ENCODE results near the gene C16orf95. TPM values are rescaled to one million over a fixed set of nuclear protein-coding genes. Genes with fewer than 3 reads are reported as not detected.

The C16orf95 gene
- total RNA-seq, 2 experiments from 2014 or later, result 11.5 to 13.6 TPM

DNA sequence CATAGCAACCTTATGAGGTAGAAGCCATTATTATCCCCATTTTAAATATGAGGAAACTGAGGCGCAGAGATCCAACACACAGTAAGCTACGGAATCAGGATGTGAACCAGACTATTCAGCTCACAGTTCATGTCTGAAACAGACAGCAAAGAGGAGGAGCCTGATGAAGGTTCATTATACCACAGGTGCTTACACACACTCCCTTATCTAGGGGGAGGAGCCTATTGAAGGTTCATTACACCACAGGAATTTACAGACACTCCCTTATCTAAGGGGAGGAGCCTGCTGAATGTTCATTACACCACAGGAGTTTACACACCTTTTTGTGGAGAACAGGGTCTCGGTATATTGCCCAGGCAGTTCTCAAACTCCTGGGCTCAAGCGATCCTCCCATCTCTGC, 21.9 kb downstream of the C16orf95 start:
- DNase-seq (no peak), ATAC-seq (peak; percentile 79)
- TF ChIP-seq CTCF (IDR thresholded peaks at IDR 0.05), result no peak
- ChIA-PET CTCF (no interaction called here), POLR2A (no interaction called here)
- Mint-ChIP-seq H3K4me1 (ENCODE audit: low read depth) (no peaks in the 10 kb centered on the region), H3K4me3 (no peak overlapping the region), H3K27ac (no peak overlapping the region), H3K36me3 (ENCODE audit: low read depth) (peaks cover 5% of the 10 kb centered on the region), H3K27me3 (no peaks in the 10 kb centered on the region), H3K9me3 (peaks cover 4% of the 10 kb centered on the region)
- intact Hi-C loops (cut with micrococcal nuclease), result no loop called here

GRCh38 chr16:87293990-87294389, 23.2 kb downstream of the C16orf95 start:
- intact Hi-C loops (cut with micrococcal nuclease), result no loop called here
- H3K4me3 Mint-ChIP-seq, result no peak overlapping the region
- DNase-seq (no peak), ATAC-seq (no peak)
- peaks cover 4% of the 10 kb centered on the region for H3K9me3 Mint-ChIP-seq
- no peaks in the 10 kb centered on the region for H3K27me3 Mint-ChIP-seq
- no peak overlapping the region for H3K27ac Mint-ChIP-seq
- H3K36me3 Mint-ChIP-seq (ENCODE audit: low read depth), result peaks cover 5% of the 10 kb centered on the region
- no peaks in the 10 kb centered on the region for H3K4me1 Mint-ChIP-seq (ENCODE audit: low read depth)
- POLR2A ChIA-PET, result no interaction called here
- TF ChIP-seq CTCF (IDR thresholded peaks at IDR 0.05), result no peak
- CTCF ChIA-PET, result interaction anchor here (1.0 kb wide), 1 partner anchor 730 kb away, joined by 3 read pairs; no protein-coding TSS in a partner anchor

DNA sequence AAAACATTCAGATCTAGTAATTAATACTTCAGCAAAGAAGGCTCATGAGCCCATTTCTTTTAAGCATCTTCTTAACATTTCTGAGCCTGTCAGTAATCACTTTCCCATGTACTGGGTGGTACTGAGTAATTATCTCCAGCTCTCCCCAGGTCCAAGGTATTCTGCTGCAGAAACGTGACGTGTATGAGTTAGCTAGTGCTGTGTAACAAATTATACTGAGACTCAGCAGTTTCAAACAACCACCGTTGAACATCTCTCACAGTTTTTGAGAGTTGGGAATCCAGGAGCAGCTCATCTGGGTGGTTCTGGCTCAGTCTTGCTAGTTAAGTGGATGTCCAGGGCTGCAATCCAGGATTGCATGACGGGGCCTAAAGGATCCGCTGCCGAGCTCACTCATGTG, 25.2 kb downstream of the C16orf95 start:
- Mint-ChIP-seq H3K27me3 (no peaks in the 10 kb centered on the region), H3K4me1 (ENCODE audit: low read depth) (no peaks in the 10 kb centered on the region), H3K36me3 (ENCODE audit: low read depth) (peaks cover 5% of the 10 kb centered on the region), H3K9me3 (peaks cover 4% of the 10 kb centered on the region), H3K4me3 (no peak overlapping the region), H3K27ac (no peak overlapping the region)
- no peak for TF ChIP-seq CTCF (IDR thresholded peaks at IDR 0.05)
- ChIA-PET POLR2A (interaction anchor here (1.4 kb wide), 1 partner anchor 9 kb away, joined by 4 read pairs; no protein-coding TSS in a partner anchor), CTCF (interaction anchor here (1.4 to 1.8 kb wide), 2 partner anchors 13 to 89 kb away, joined by 3 to 5 read pairs; no protein-coding TSS in a partner anchor)
- intact Hi-C loops (cut with micrococcal nuclease), result no loop called here
- DNase-seq (no peak), ATAC-seq (no peak)

- no peak for TF ChIP-seq CTCF (IDR thresholded peaks at IDR 0.05)
- DNase-seq (no peak), ATAC-seq (no peak)
- Mint-ChIP-seq H3K27ac (no peak overlapping the region), H3K27me3 (no peaks in the 10 kb centered on the region), H3K4me1 (ENCODE audit: low read depth) (no peaks in the 10 kb centered on the region), H3K36me3 (ENCODE audit: low read depth) (peaks cover 5% of the 10 kb centered on the region), H3K9me3 (peaks cover 4% of the 10 kb centered on the region), H3K4me3 (no peak overlapping the region)
- ChIA-PET POLR2A (interaction anchor here (0.6 kb wide), 1 partner anchor 177 kb away, joined by 3 read pairs; no protein-coding TSS in a partner anchor), CTCF (interaction anchor here (1.4 kb wide), 1 partner anchor 9 kb away, joined by 3 read pairs; no protein-coding TSS in a partner anchor)
- intact Hi-C loops (cut with micrococcal nuclease), result no loop called here
Observed at GRCh38 chr16:87288753-87289362, 28.3 kb downstream of the C16orf95 start.

DNA sequence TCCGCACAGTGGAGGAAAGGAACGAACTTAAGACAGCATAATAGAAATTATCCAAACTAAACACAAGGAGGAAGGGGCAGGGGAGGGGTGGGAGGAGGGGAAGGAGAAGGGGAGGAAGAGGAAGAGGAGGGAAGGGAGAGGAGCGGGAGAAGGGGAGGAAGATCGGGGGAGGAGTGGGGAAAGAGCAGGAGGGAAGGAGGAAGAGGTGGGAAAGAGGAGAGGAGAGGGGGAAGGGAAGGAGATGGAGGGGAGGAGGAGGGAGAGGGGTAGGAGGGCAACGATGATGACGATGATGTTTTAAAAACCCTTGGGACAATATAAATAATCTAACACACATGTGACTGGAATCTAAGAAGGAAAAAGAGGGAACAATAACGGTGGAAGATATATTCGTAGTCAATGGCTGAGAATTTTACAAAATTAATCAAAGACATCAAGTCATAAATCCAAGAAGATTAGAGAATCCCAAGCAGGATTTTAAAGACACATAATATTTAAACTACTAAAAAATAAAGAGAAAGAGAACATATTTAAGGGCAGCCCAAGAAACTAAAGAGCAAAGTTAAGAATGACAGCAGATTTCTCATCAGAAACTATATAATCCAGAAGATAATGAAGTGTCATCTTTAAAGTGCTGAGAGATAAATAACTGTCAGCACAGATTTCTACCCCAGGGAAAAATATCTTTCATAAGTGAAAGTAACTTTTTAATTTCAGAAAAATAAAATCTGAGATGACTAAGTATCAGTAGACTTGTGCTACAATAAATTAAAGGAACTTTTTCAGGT, 30.2 kb downstream of the C16orf95 start:
- ATAC-seq, result no peak
- no peaks in the 10 kb centered on the region for H3K27me3 Mint-ChIP-seq
- CTCF ChIA-PET, result interaction anchor here (0.6 to 1.2 kb wide), 2 partner anchors 11 to 499 kb away, joined by 3 read pairs; no protein-coding TSS in a partner anchor

More for the DNA sequence above, 30.2 kb downstream of the C16orf95 start:
- no peaks in the 10 kb centered on the region for H3K36me3 Mint-ChIP-seq (ENCODE audit: low read depth)
- POLR2A ChIA-PET, result no interaction called here
- no peaks in the 10 kb centered on the region for H3K4me1 Mint-ChIP-seq (ENCODE audit: low read depth)
- no peak overlapping the region for H3K27ac Mint-ChIP-seq
- DNase-seq, result no peak
- H3K9me3 Mint-ChIP-seq, result peaks cover under 1% of the 10 kb centered on the region
- no peak overlapping the region for H3K4me3 Mint-ChIP-seq
- intact Hi-C loops (cut with micrococcal nuclease), result no loop called here
- TF ChIP-seq CTCF (IDR thresholded peaks at IDR 0.05), result no peak
